ENCODE data around the gene IL20.

GRCh38 chr1:206875752-206876377 lies 10.4 kb downstream of the IL20 start:
- no peak for TF ChIP-seq EZH2phosphoT487 (IDR thresholded peaks at IDR 0.05; ENCODE audit: low read depth)
- TF ChIP-seq, protein P1, sequence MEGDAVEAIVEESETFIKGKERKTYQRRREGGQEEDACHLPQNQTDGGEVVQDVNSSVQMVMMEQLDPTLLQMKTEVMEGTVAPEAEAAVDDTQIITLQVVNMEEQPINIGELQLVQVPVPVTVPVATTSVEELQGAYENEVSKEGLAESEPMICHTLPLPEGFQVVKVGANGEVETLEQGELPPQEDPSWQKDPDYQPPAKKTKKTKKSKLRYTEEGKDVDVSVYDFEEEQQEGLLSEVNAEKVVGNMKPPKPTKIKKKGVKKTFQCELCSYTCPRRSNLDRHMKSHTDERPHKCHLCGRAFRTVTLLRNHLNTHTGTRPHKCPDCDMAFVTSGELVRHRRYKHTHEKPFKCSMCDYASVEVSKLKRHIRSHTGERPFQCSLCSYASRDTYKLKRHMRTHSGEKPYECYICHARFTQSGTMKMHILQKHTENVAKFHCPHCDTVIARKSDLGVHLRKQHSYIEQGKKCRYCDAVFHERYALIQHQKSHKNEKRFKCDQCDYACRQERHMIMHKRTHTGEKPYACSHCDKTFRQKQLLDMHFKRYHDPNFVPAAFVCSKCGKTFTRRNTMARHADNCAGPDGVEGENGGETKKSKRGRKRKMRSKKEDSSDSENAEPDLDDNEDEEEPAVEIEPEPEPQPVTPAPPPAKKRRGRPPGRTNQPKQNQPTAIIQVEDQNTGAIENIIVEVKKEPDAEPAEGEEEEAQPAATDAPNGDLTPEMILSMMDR (IDR thresholded peaks at IDR 0.05; ENCODE audit: low read depth, low read length): no peak
